Panc1 (cell line): ENCODE data around the gene RBMS3. TPM values are rescaled to one million over a fixed set of nuclear protein-coding genes. Genes with fewer than 3 reads are reported as not detected.

Experiments used
- ATAC-seq: fragments of 200-7000 bp; cut with Tn5 transposase; 2 replicates; pipeline ENCODE4 v1.9.1; 2020; ENCODE audit warnings: mild to moderate bottlenecking, moderate library complexity
- BruUV-seq: library from RNA; stranded (reverse); fragments of 400-500 nt; replicated peaks from 2 replicates; lab custom pipeline; 2021; lab: Mats Ljungman, UMichigan
- CTCF ChIA-PET: fragments of 300-600 bp; sonication (Branson Sonifier 250); formaldehyde crosslinking; loops from one replicate; lab custom pipeline; 2022; ENCODE audit warnings: antibody characterized with exemption; lab: Charles Lee
- POLR2A ChIA-PET: fragments of 300-600 bp; sonication (Branson Sonifier 250); formaldehyde crosslinking; loops from one replicate; lab custom pipeline; 2022; ENCODE audit warnings: antibody characterized with exemption; lab: Charles Lee
- DNase-seq: peaks from one replicate; pipeline ENCODE4 v3.0.0-alpha.2; 2010; ENCODE audit warnings: low read depth, low spot score
- H3K27ac ChIP-seq: 2 replicates; pipeline ENCODE4 v1.5.1; 2011; ENCODE audit warnings: mild to moderate bottlenecking, low read length, inconsistent platforms
- H3K27me3 ChIP-seq: fragments of 200-500 bp; sonication (Bioruptor generic); 2 replicates; pipeline ENCODE4 v1.6.0; 2014; ENCODE audit warnings: low read length, inconsistent platforms; ENCODE audit not compliant: control insufficient read depth, insufficient read depth
- H3K36me3 ChIP-seq: fragments of 200-500 bp; sonication (Bioruptor generic); 2 replicates; pipeline ENCODE4 v1.5.1; 2014; ENCODE audit warnings: inconsistent platforms, mild to moderate bottlenecking, low read length, moderate library complexity; ENCODE audit not compliant: control insufficient read depth, insufficient read depth
- H3K4me1 ChIP-seq: 2 replicates; pipeline ENCODE4 v1.5.1; 2011; ENCODE audit warnings: inconsistent platforms, mild to moderate bottlenecking, low read length, moderate library complexity; ENCODE audit not compliant: control insufficient read depth, insufficient read depth
- H3K4me3 ChIP-seq, 2 experiments: 2 replicates each; pipeline ENCODE4 v1.5.1; 2011 to 2012; ENCODE audit warnings: low read depth in 2 of 2, low read length in 2 of 2, mild to moderate bottlenecking in 2 of 2, inconsistent platforms in 1 of 2, moderate library complexity in 1 of 2
- H3K9me3 ChIP-seq: fragments of 200-500 bp; sonication (Bioruptor generic); 2 replicates; pipeline ENCODE4 v1.5.1; 2014; ENCODE audit warnings: low read depth, mild to moderate bottlenecking, inconsistent platforms, low read length, moderate library complexity; ENCODE audit not compliant: control insufficient read depth, insufficient read depth
- CTCF ChIP-seq: fragments of 450-650 bp; IDR thresholded peaks from 2 replicates; pipeline ENCODE4 v1.5.1; 2017; ENCODE audit warnings: mild to moderate bottlenecking
- POLR2AphosphoS5 ChIP-seq: IDR thresholded peaks from 2 replicates; pipeline ENCODE4 v1.6.1; 2012; ENCODE audit warnings: mild to moderate bottlenecking, low read depth, low read length, moderate library complexity
- REST ChIP-seq, 2 experiments: IDR thresholded peaks; 2 replicates each; pipeline ENCODE4 v1.6.1; 2011 to 2012; ENCODE audit warnings: low read depth in 2 of 2, control low read depth in 1 of 2, low read length in 1 of 2, mild to moderate bottlenecking in 1 of 2, moderate library complexity in 1 of 2; ENCODE audit not compliant: insufficient read depth in 1 of 2
- SIN3A ChIP-seq: IDR thresholded peaks from 2 replicates; pipeline ENCODE4 v1.6.1; 2012; ENCODE audit warnings: low read depth, mild to moderate bottlenecking, low read length, moderate library complexity, borderline replicate concordance; ENCODE audit not compliant: insufficient read depth
- TCF7L2 ChIP-seq: IDR thresholded peaks from 2 replicates; pipeline ENCODE4 v1.6.1; 2011; ENCODE audit warnings: mild to moderate bottlenecking, low read depth, low read length, inconsistent platforms
- in situ Hi-C: cut with HindIII; loops from 2 replicates; pipeline ENCODE4 v1.10.0; 2016; ENCODE audit warnings: low sequenced_read_pairs, low pct_unique_long_range_greater_than_20kb
- intact Hi-C: fragments of 100-400 bp; cut with micrococcal nuclease; formaldehyde crosslinking; loops from one replicate; pipeline ENCODE4 v1.10.0; 2022; ENCODE audit not compliant: unreplicated experiment
- total RNA-seq: library from RNA; stranded (reverse); gene quantifications from one replicate; pipeline ENCODE4 v1.2.1, GENCODE V29; 2021; ENCODE audit not compliant: unreplicated experiment

Gene RBMS3
- total RNA-seq, 1 experiment from 2014 or later = 1.1 TPM

- intact Hi-C loops = loop anchor here (5.0 kb wide), 1 partner anchor 184 kb away; no protein-coding TSS in a partner anchor
- in situ Hi-C loops = no loop called here
- TF ChIP-seq TCF7L2 (no peak), CTCF (peak; percentile 68), POLR2AphosphoS5 (no peak)
Observed at GRCh38 chr3:30012941-30013543, 732.2 kb downstream of the RBMS3 start.

GRCh38 chr3:30017901-30018300 lies 737.0 kb downstream of the RBMS3 start:
- TF ChIP-seq POLR2AphosphoS5 = no peak
- no peaks in the 10 kb centered on the region for H3K27me3 ChIP-seq
- POLR2A ChIA-PET = no interaction called here
- intact Hi-C loops (no loop called here), in situ Hi-C loops (no loop called here)
- H3K4me3 ChIP-seq = no peak overlapping the region
- no peak for ATAC-seq
- BruUV-seq = no TSS peak
- DNase-seq = no peak
- no peaks in the 10 kb centered on the region for H3K36me3 ChIP-seq
- H3K9me3 ChIP-seq = no peaks in the 10 kb centered on the region
- H3K4me1 ChIP-seq = no peaks in the 10 kb centered on the region
- CTCF ChIA-PET = interaction anchor here (0.7 kb wide), 1 partner anchor 13 kb away, joined by 4 read pairs; no protein-coding TSS in a partner anchor
- H3K27ac ChIP-seq = no peak overlapping the region

More at GRCh38 chr3:30012941-30013543, 732.2 kb downstream of the RBMS3 start:
- H3K27me3 ChIP-seq = no peaks in the 10 kb centered on the region
- CTCF ChIA-PET = no interaction called here
- no peak overlapping the region for H3K4me3 ChIP-seq
- H3K36me3 ChIP-seq = no peaks in the 10 kb centered on the region
- H3K4me1 ChIP-seq = no peaks in the 10 kb centered on the region
- DNase-seq (peak; percentile 30), ATAC-seq (peak; percentile 70; the same call in 1 of the 2 replicates)
- POLR2A ChIA-PET = interaction anchor here (0.6 kb wide), 1 partner anchor 23 kb away, joined by 3 read pairs; no protein-coding TSS in a partner anchor
- no TSS peak for BruUV-seq
- H3K9me3 ChIP-seq = no peaks in the 10 kb centered on the region
- no peak overlapping the region for H3K27ac ChIP-seq

- POLR2A ChIA-PET = no interaction called here
- DNase-seq (no peak), ATAC-seq (no peak)
- no TSS peak for BruUV-seq
- H3K36me3 ChIP-seq = no peaks in the 10 kb centered on the region
- no peak overlapping the region for H3K4me3 ChIP-seq
- CTCF ChIA-PET = no interaction called here
- no peak overlapping the region for H3K27ac ChIP-seq
- H3K27me3 ChIP-seq = no peaks in the 10 kb centered on the region
- intact Hi-C loops = no loop called here
- no peaks in the 10 kb centered on the region for H3K4me1 ChIP-seq
- no peaks in the 10 kb centered on the region for H3K9me3 ChIP-seq
- in situ Hi-C loops = no loop called here
- no peak for TF ChIP-seq POLR2AphosphoS5
- no peak for TF ChIP-seq SIN3A
- no peak for TF ChIP-seq TCF7L2
- TF ChIP-seq CTCF = no peak
- no peak for TF ChIP-seq REST (IDR thresholded peaks at IDR 0.05; ENCODE audit: insufficient read depth in 1 of 2, low read depth in 2 of 2, low read length in 1 of 2)
Observed at GRCh38 chr3:30020380-30020779, 739.5 kb downstream of the RBMS3 start.
